H1 (cell line): Measurements from ENCODE around the gene NMNAT3. TPM values are rescaled to one million over a fixed set of nuclear protein-coding genes. Genes with fewer than 3 reads are reported as not detected.

Experiments used
- POU5F1 ChIP-seq: IDR thresholded peaks from 2 replicates; pipeline ENCODE4 v1.6.1; 2011; ENCODE audit warnings: low read depth, mild to moderate bottlenecking, low read length, moderate library complexity
- polyA plus RNA-seq, 7 experiments: library from polyadenylated mRNA; depleted of rRNA in 3 of 7; stranded (reverse) in 5 of 7; unstranded in 2 of 7; fragments of >200 nt in 5 of 7; fragments of 200-250 nt in 2 of 7; gene quantifications; 1 replicate in 5 of 7; 2 replicates in 1 of 7; 4 replicates in 1 of 7; pipeline versions ENCODE4 v1.2.1 to v1.2.3, GENCODE V29; 2011 to 2013; ENCODE audit warnings: missing spikeins in 2 of 7, mixed read lengths in 2 of 7
- total RNA-seq: library from RNA; stranded (reverse); fragmentation: NEBNext Ultra II Directional; extraction: Animal tissue kit (Norgen Biotek cat#: 25700); gene quantifications from 2 replicates; pipeline ENCODE4 v1.2.1, GENCODE V29; 2021

The NMNAT3 gene
- total and polyA plus RNA-seq, 2 of the 8 experiments (the other 6 are each of a cell fraction or from before 2014, with no cell fraction given) = 4.2 to 4.3 TPM

DNA sequence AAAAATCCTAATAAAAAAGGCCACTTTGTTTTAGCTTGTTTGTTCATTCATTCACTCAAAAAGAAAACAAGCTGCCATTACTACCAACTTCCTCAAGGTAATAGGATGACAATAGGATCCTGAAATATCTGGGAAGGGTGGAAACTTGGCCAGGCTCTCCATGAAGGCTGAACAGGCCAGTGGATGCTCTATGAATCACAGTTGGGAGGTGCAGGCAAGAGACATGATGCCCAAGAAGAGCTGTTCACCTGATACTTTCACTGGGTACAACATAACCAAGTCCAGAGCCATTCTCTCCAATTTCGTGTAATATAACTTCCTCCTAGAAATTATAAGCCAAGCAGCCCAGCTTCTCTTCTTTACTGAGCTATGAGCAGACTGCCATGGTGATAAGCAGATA lies 37.3 kb downstream of the NMNAT3 start (continued):
- TF ChIP-seq POU5F1 = no peak
